Uterus (tissue), 4 donors: Measurements from ENCODE around the gene EIF5AL1. TPM values are rescaled to one million over a fixed set of nuclear protein-coding genes. Genes with fewer than 3 reads are reported as not detected.

Source experiments
- DNase-seq, 2 donors: peaks; one replicate each; pipeline ENCODE4 v3.0.0-alpha.2; 2019 to 2020
- H3K27ac ChIP-seq, 2 donors: fragments of 200-600 bp; sonication (generic); 1 replicate in 1 of 2; 2 replicates in 1 of 2; pipeline ENCODE4 v1.5.1; 2016 to 2018
- H3K27me3 ChIP-seq, 2 donors: fragments of 200-600 bp; sonication (generic); one replicate each; pipeline ENCODE4 v1.5.1; 2018 to 2019; ENCODE audit warnings: control low read depth in 1 of 2
- H3K36me3 ChIP-seq, 2 donors: fragments of 200-600 bp; sonication (generic); one replicate each; pipeline ENCODE4 v1.5.1; 2019; ENCODE audit warnings: control low read depth in 1 of 2
- H3K4me1 ChIP-seq, 2 donors: fragments of 200-600 bp; sonication (generic); one replicate each; pipeline ENCODE4 v1.5.1; 2018 to 2019; ENCODE audit warnings: control low read depth in 1 of 2
- H3K4me3 ChIP-seq, 2 donors: fragments of 200-600 bp; sonication (generic); 1 replicate in 1 of 2; 2 replicates in 1 of 2; pipeline ENCODE4 v1.5.1; 2018 to 2019; ENCODE audit warnings: mild to moderate bottlenecking in 1 of 2
- H3K9me3 ChIP-seq, 2 donors: fragments of 200-600 bp; sonication (generic); one replicate each; pipeline ENCODE4 v1.5.1; 2019; ENCODE audit warnings: control low read depth in 1 of 2
- CTCF ChIP-seq, 4 experiments: fragments of 200-600 bp in 2 of 4; fragments of 450-650 bp in 2 of 4; sonication (generic) in 2 of 4; IDR thresholded peaks; one replicate each; pipeline ENCODE4 v1.5.1; 2016 to 2019; ENCODE audit warnings: antibody characterized with exemption in 4 of 4, mild to moderate bottlenecking in 2 of 4, moderate library complexity in 1 of 4
- POLR2A ChIP-seq, 2 donors: fragments of 450-650 bp; IDR thresholded peaks; one replicate each; pipeline ENCODE4 v1.6.1; 2016; ENCODE audit warnings: antibody characterized with exemption in 2 of 2, mild to moderate bottlenecking in 1 of 2, moderate library complexity in 1 of 2
- intact Hi-C: fragments of 100-400 bp; cut with DNase I; formaldehyde crosslinking; loops from one replicate; pipeline ENCODE4 v1.15.1; 2023; ENCODE audit warnings: low total_unique reads
- total RNA-seq, 4 donors: library from RNA; depleted of rRNA in 3 of 4; stranded (reverse); fragments of >200 nt in 3 of 4; gene quantifications; one replicate each; pipeline versions ENCODE4 v1.1.0 to v1.2.4, GENCODE V29; 2014 to 2023
- donor health status: DM: yes; HTN: yes; CAD: no.

The EIF5AL1 gene
- total RNA-seq, 4 donors from 2014 or later, result 0.14 to 0.29 (median 0.26) TPM; not detected in 1

GRCh38 chr10:79487296-79488194 lies 24.8 kb upstream of the EIF5AL1 start:
- no peak overlapping the region for H3K4me3 ChIP-seq
- DNase-seq, result peak; percentile 53 to 61
- TF ChIP-seq POLR2A (IDR thresholded peaks at IDR 0.05) (no peak), CTCF (IDR thresholded peaks at IDR 0.05) (peak; percentile 22 to 68 (median 44))
- H3K4me1 ChIP-seq, result peaks cover 0 to 16% of the 10 kb centered on the region in 2 donors
- no peaks in the 10 kb centered on the region for H3K9me3 ChIP-seq
- peak overlapping the region; percentile 80 to 91 for H3K27ac ChIP-seq
- H3K27me3 ChIP-seq, result no peaks in the 10 kb centered on the region
- intact Hi-C loops, result no loop called here
- no peaks in the 10 kb centered on the region for H3K36me3 ChIP-seq

DNA sequence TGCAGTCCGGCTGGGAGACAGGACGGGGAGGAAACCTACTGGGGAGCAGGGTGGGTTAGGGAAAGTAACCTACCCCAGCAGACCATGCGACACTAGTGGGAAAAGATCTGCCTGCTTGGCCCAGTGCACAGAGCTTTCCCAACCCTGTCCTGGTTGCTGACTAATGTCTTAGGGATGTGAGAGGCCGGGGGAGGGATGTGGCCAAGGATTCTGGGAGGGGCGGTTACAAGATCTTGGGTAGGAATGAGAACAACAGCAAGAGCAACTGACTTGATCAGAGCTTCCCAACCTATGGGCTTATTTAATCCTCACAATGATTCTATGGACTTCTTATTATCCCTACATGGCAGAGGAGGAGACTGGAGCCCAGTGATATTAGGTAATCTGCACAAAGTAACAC lies 24.0 kb upstream of the EIF5AL1 start:
- H3K9me3 ChIP-seq, result no peaks in the 10 kb centered on the region
- H3K36me3 ChIP-seq, result no peaks in the 10 kb centered on the region
- peak; percentile 86 to 91 for DNase-seq
- H3K4me1 ChIP-seq, result peaks cover 0 to 16% of the 10 kb centered on the region in 2 donors
- H3K4me3 ChIP-seq, result no peak overlapping the region
- H3K27ac ChIP-seq, result peak overlapping the region; percentile 80 to 91
- no peaks in the 10 kb centered on the region for H3K27me3 ChIP-seq
- intact Hi-C loops, result no loop called here
- TF ChIP-seq POLR2A (IDR thresholded peaks at IDR 0.05), result no peak

- H3K36me3 ChIP-seq, result no peaks in the 10 kb centered on the region
- H3K9me3 ChIP-seq, result no peaks in the 10 kb centered on the region
- TF ChIP-seq CTCF (IDR thresholded peaks at IDR 0.05) (no peak), POLR2A (IDR thresholded peaks at IDR 0.05) (no peak)
- intact Hi-C loops, result no loop called here
- DNase-seq, result no peak
- no peaks in the 10 kb centered on the region for H3K27me3 ChIP-seq
- peak overlapping the region; percentile 80 to 91 for H3K27ac ChIP-seq
- H3K4me1 ChIP-seq, result peaks cover 0 to 12% of the 10 kb centered on the region in 2 donors
- H3K4me3 ChIP-seq, result no peak overlapping the region
These were observed 23.5 kb upstream of the EIF5AL1 start for GRCh38 chr10:79488870-79489269.

- H3K4me1 ChIP-seq, result peaks cover 0 to 6% of the 10 kb centered on the region in 2 donors
- peak; percentile 65 to 71 for DNase-seq
- TF ChIP-seq CTCF (IDR thresholded peaks at IDR 0.05) (no peak), POLR2A (IDR thresholded peaks at IDR 0.05) (no peak)
- intact Hi-C loops, result loop anchor here (10.0 kb wide), 1 partner anchor 116 kb away; no protein-coding TSS in a partner anchor
- H3K27ac ChIP-seq, result peak overlapping the region; percentile 70 to 80
- H3K9me3 ChIP-seq, result no peaks in the 10 kb centered on the region
- no peak overlapping the region for H3K4me3 ChIP-seq
- H3K27me3 ChIP-seq, result no peaks in the 10 kb centered on the region
- H3K36me3 ChIP-seq, result no peaks in the 10 kb centered on the region
These were observed 21.8 kb upstream of the EIF5AL1 start for GRCh38 chr10:79490400-79491142.

GRCh38 chr10:79491143-79491835 lies 21.0 kb upstream of the EIF5AL1 start:
- H3K4me1 ChIP-seq, result peaks cover 0 to 6% of the 10 kb centered on the region in 2 donors
- H3K27ac ChIP-seq, result peak overlapping the region; percentile 70 to 80
- H3K27me3 ChIP-seq, result no peaks in the 10 kb centered on the region
- no peaks in the 10 kb centered on the region for H3K9me3 ChIP-seq
- no peak for TF ChIP-seq CTCF (IDR thresholded peaks at IDR 0.05)
- no peak for TF ChIP-seq POLR2A (IDR thresholded peaks at IDR 0.05)
- no peaks in the 10 kb centered on the region for H3K36me3 ChIP-seq
- H3K4me3 ChIP-seq, result no peak overlapping the region
- intact Hi-C loops, result loop anchor here (10.0 kb wide), 1 partner anchor 116 kb away; no protein-coding TSS in a partner anchor
- DNase-seq, result no peak
